HepG2 (cell line): Measurements from ENCODE around the gene ZDHHC8. TPM values are rescaled to one million over a fixed set of nuclear protein-coding genes. Genes with fewer than 3 reads are reported as not detected.

Experiments
- AGO1 ChIP-seq: fragments of 200-400 bp; formaldehyde crosslinking; IDR thresholded peaks from 2 replicates; pipeline ENCODE4 v1.6.1; 2017; ENCODE audit warnings: mild to moderate bottlenecking, low read depth, low read length, moderate library complexity; ENCODE audit not compliant: poor library complexity, severe bottlenecking
- ARNT2 ChIP-seq: sonication (generic); formaldehyde crosslinking; IDR thresholded peaks from 2 replicates; pipeline ENCODE4 v1.8.0; 2022; ENCODE audit warnings: mild to moderate bottlenecking, low read depth, missing genetic modification reagents, moderate library complexity
- CCDC6 ChIP-seq: sonication (generic); formaldehyde crosslinking; IDR thresholded peaks from 2 replicates; pipeline ENCODE4 v1.8.1; 2022; ENCODE audit warnings: mild to moderate bottlenecking, missing genetic modification reagents, moderate library complexity
- EHMT2 ChIP-seq: fragments of 200-600 bp; sonication (generic); IDR thresholded peaks from 2 replicates; pipeline ENCODE4 v1.7.0; 2017; ENCODE audit warnings: antibody characterized with exemption, low read depth, low read length, borderline replicate concordance
- HDAC2 ChIP-seq: sonication (generic); formaldehyde crosslinking; IDR thresholded peaks from 2 replicates; pipeline ENCODE4 v1.4.0; 2020; ENCODE audit warnings: missing genetic modification reagents
- NR2C2 ChIP-seq: sonication (generic); formaldehyde crosslinking; IDR thresholded peaks from 2 replicates; pipeline ENCODE4 v1.4.0; 2020; ENCODE audit warnings: missing genetic modification reagents, mild to moderate bottlenecking, moderate library complexity, borderline replicate concordance
- NR2F2 ChIP-seq: IDR thresholded peaks from 2 replicates; pipeline ENCODE4 v1.6.1; 2012; ENCODE audit warnings: low read depth, inconsistent platforms, borderline replicate concordance
- SALL2 ChIP-seq: sonication (generic); formaldehyde crosslinking; IDR thresholded peaks from 2 replicates; pipeline ENCODE4 v1.8.1; 2023; ENCODE audit warnings: mild to moderate bottlenecking, missing genetic modification reagents, inconsistent platforms
- SNAI1 ChIP-seq: sonication (generic); formaldehyde crosslinking; IDR thresholded peaks from 2 replicates; pipeline ENCODE4 v1.5.0; 2020; ENCODE audit warnings: mild to moderate bottlenecking, missing genetic modification reagents, borderline replicate concordance
- TBX3 ChIP-seq: fragments of 450-650 bp; IDR thresholded peaks from 2 replicates; pipeline ENCODE4 v1.6.1; 2017; ENCODE audit warnings: antibody characterized with exemption, mild to moderate bottlenecking, inconsistent platforms, borderline replicate concordance
- ZNF317 ChIP-seq: sonication (generic); formaldehyde crosslinking; IDR thresholded peaks from 2 replicates; pipeline ENCODE4 v1.5.0; 2020; ENCODE audit warnings: mild to moderate bottlenecking, missing genetic modification reagents
- ZNF33A ChIP-seq: sonication (generic); formaldehyde crosslinking; IDR thresholded peaks from 2 replicates; pipeline ENCODE4 v1.5.1; 2020; ENCODE audit warnings: missing genetic modification reagents, mild to moderate bottlenecking, moderate library complexity, borderline replicate concordance
- ZNF501 ChIP-seq: sonication (generic); formaldehyde crosslinking; IDR thresholded peaks from 2 replicates; pipeline ENCODE4 v1.5.1; 2020; ENCODE audit warnings: mild to moderate bottlenecking, moderate library complexity, missing genetic modification reagents
- ZNF749 ChIP-seq: sonication (generic); formaldehyde crosslinking; IDR thresholded peaks from 2 replicates; pipeline ENCODE4 v1.8.0; 2022; ENCODE audit warnings: mild to moderate bottlenecking, missing genetic modification reagents, moderate library complexity, borderline replicate concordance
- polyA plus RNA-seq, 8 experiments: library from polyadenylated mRNA; depleted of rRNA in 3 of 8; stranded (reverse) in 7 of 8; unstranded in 1 of 8; fragments of >200 nt; fragmentation: Illumina TruSeq in 4 of 8; extraction: Trizol in 4 of 8; gene quantifications; 2 replicates each; pipeline versions ENCODE4 v1.2.1 to v1.2.3, GENCODE V29; 2011 to 2016; ENCODE audit warnings: low read depth in 4 of 8, missing spikeins in 1 of 8, mixed read lengths in 1 of 8; ENCODE audit not compliant: insufficient read depth in 1 of 8
- total RNA-seq, 5 experiments: library from RNA; depleted of rRNA; stranded (reverse); fragments of >200 nt; fragmentation: Illumina TruSeq; extraction: Trizol; gene quantifications; 2 replicates each; pipeline ENCODE4 v1.2.3, GENCODE V29; 2016; ENCODE audit warnings: low read depth in 1 of 5
- TF ChIP-seq, protein P1 (sequence below): IDR thresholded peaks from 2 replicates; pipeline ENCODE4 v1.6.1; 2018; ENCODE audit warnings: missing genetic modification reagents
- TF ChIP-seq, protein P2 (sequence below): conservative IDR thresholded peaks from 2 replicates; pipeline ENCODE4 v1.6.1; 2018; ENCODE audit warnings: missing genetic modification reagents
- TF ChIP-seq, protein P3 (sequence below): sonication (generic); formaldehyde crosslinking; IDR thresholded peaks from 2 replicates; pipeline ENCODE4 v1.9.0; 2021; ENCODE audit warnings: mild to moderate bottlenecking, missing genetic modification reagents
- TF ChIP-seq, protein P4 (sequence below): IDR thresholded peaks from 2 replicates; pipeline ENCODE4 v1.6.1; 2018; ENCODE audit warnings: missing genetic modification reagents, mild to moderate bottlenecking, missing compliant biosample characterization

The ZDHHC8 gene
- total and polyA plus RNA-seq, 2 of the 13 experiments (the other 11 are each of a cell fraction or from before 2014, with no cell fraction given): 7.5 to 21.3 TPM

DNA sequence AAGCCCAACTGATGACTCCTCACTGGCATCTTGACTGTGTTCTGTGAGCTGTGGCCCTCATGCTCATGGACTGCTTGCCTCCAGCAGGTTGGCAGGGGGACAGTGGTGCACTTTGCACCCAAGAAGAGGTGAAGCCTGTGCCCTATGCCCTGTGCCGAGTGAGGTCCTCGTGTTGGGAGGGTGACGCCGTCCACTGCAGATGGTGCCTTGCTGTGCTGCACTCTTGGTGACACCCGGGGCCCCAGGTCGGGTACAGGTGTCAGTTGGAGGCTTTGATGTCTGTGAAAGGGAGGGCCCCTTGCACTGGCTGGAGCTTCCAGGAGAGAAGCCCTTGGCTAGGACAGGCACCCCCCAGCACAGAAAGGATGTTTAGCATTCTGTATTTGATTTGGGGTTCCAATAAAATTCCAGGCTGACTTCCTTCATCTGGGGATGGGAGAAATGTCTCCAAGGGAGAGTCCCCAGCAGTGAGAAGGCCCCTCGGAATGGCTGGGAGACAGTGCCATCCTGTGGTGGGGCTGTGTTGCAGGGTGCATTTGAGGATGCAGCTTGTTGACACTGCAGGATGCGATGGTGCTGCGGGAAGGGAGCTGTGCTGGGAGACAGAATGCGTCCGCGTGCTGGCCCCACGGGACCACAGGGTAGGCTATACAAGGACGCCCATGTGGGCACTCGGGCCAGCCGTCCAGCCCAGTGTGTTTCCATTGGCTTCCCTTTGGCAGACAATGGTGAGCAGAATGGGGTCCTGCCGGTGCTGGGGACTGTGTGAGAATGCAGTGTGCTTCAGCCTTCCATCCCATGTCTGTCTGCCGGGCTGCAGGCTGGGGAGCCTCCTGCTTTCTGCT, 2.5 kb upstream of the ZDHHC8 start (continued):
- TF ChIP-seq EHMT2 (no peak), ZNF33A (CRISPR knock-in tag) (no peak), HDAC2 (CRISPR knock-in tag) (peak; percentile 43; the same call in 1 of the 2 replicates), ARNT2 (CRISPR knock-in tag) (no peak), AGO1 (peak; percentile 44), ZNF317 (CRISPR knock-in tag) (no peak), CCDC6 (CRISPR knock-in tag) (no peak), SALL2 (0 out of 2 replicates have a peak, but pooled peaks have one; percentile 14), NR2C2 (peak; percentile 72), ZNF501 (CRISPR knock-in tag) (no peak; the same call in 1 of the 2 replicates), TBX3 (0 out of 2 replicates have a peak, but pooled peaks have one; percentile 45), SNAI1 (CRISPR knock-in tag) (peak; percentile 61; the same call in 1 of the 2 replicates), ZNF749 (CRISPR knock-in tag) (no peak), NR2F2 (peak; percentile 25; the same call in 1 of the 2 replicates)
- TF ChIP-seq, protein P1, sequence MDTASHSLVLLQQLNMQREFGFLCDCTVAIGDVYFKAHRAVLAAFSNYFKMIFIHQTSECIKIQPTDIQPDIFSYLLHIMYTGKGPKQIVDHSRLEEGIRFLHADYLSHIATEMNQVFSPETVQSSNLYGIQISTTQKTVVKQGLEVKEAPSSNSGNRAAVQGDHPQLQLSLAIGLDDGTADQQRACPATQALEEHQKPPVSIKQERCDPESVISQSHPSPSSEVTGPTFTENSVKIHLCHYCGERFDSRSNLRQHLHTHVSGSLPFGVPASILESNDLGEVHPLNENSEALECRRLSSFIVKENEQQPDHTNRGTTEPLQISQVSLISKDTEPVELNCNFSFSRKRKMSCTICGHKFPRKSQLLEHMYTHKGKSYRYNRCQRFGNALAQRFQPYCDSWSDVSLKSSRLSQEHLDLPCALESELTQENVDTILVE (CRISPR knock-in tag): 0 out of 2 replicates have a peak, but pooled peaks have one; percentile 23
- TF ChIP-seq, protein P2, sequence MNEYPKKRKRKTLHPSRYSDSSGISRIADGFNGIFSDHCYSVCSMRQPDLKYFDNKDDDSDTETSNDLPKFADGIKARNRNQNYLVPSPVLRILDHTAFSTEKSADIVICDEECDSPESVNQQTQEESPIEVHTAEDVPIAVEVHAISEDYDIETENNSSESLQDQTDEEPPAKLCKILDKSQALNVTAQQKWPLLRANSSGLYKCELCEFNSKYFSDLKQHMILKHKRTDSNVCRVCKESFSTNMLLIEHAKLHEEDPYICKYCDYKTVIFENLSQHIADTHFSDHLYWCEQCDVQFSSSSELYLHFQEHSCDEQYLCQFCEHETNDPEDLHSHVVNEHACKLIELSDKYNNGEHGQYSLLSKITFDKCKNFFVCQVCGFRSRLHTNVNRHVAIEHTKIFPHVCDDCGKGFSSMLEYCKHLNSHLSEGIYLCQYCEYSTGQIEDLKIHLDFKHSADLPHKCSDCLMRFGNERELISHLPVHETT: no peak
- TF ChIP-seq, protein P3, sequence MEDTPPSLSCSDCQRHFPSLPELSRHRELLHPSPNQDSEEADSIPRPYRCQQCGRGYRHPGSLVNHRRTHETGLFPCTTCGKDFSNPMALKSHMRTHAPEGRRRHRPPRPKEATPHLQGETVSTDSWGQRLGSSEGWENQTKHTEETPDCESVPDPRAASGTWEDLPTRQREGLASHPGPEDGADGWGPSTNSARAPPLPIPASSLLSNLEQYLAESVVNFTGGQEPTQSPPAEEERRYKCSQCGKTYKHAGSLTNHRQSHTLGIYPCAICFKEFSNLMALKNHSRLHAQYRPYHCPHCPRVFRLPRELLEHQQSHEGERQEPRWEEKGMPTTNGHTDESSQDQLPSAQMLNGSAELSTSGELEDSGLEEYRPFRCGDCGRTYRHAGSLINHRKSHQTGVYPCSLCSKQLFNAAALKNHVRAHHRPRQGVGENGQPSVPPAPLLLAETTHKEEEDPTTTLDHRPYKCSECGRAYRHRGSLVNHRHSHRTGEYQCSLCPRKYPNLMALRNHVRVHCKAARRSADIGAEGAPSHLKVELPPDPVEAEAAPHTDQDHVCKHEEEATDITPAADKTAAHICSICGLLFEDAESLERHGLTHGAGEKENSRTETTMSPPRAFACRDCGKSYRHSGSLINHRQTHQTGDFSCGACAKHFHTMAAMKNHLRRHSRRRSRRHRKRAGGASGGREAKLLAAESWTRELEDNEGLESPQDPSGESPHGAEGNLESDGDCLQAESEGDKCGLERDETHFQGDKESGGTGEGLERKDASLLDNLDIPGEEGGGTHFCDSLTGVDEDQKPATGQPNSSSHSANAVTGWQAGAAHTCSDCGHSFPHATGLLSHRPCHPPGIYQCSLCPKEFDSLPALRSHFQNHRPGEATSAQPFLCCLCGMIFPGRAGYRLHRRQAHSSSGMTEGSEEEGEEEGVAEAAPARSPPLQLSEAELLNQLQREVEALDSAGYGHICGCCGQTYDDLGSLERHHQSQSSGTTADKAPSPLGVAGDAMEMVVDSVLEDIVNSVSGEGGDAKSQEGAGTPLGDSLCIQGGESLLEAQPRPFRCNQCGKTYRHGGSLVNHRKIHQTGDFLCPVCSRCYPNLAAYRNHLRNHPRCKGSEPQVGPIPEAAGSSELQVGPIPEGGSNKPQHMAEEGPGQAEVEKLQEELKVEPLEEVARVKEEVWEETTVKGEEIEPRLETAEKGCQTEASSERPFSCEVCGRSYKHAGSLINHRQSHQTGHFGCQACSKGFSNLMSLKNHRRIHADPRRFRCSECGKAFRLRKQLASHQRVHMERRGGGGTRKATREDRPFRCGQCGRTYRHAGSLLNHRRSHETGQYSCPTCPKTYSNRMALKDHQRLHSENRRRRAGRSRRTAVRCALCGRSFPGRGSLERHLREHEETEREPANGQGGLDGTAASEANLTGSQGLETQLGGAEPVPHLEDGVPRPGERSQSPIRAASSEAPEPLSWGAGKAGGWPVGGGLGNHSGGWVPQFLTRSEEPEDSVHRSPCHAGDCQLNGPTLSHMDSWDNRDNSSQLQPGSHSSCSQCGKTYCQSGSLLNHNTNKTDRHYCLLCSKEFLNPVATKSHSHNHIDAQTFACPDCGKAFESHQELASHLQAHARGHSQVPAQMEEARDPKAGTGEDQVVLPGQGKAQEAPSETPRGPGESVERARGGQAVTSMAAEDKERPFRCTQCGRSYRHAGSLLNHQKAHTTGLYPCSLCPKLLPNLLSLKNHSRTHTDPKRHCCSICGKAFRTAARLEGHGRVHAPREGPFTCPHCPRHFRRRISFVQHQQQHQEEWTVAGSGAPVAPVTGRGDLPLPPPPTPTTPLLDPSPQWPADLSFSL (CRISPR knock-in tag): no peak
- TF ChIP-seq, protein P4, sequence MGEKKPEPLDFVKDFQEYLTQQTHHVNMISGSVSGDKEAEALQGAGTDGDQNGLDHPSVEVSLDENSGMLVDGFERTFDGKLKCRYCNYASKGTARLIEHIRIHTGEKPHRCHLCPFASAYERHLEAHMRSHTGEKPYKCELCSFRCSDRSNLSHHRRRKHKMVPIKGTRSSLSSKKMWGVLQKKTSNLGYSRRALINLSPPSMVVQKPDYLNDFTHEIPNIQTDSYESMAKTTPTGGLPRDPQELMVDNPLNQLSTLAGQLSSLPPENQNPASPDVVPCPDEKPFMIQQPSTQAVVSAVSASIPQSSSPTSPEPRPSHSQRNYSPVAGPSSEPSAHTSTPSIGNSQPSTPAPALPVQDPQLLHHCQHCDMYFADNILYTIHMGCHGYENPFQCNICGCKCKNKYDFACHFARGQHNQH (CRISPR knock-in tag): 0 out of 2 replicates have a peak, but pooled peaks have one; percentile 19
